ENCODE results near the gene MRPS18C.
"Not testable (repeated sequence)": the region's sequence is repeated elsewhere in the genome, so short reads cannot be mapped to it uniquely, and the experiment has no call there.

MRPS18C gene

DNA sequence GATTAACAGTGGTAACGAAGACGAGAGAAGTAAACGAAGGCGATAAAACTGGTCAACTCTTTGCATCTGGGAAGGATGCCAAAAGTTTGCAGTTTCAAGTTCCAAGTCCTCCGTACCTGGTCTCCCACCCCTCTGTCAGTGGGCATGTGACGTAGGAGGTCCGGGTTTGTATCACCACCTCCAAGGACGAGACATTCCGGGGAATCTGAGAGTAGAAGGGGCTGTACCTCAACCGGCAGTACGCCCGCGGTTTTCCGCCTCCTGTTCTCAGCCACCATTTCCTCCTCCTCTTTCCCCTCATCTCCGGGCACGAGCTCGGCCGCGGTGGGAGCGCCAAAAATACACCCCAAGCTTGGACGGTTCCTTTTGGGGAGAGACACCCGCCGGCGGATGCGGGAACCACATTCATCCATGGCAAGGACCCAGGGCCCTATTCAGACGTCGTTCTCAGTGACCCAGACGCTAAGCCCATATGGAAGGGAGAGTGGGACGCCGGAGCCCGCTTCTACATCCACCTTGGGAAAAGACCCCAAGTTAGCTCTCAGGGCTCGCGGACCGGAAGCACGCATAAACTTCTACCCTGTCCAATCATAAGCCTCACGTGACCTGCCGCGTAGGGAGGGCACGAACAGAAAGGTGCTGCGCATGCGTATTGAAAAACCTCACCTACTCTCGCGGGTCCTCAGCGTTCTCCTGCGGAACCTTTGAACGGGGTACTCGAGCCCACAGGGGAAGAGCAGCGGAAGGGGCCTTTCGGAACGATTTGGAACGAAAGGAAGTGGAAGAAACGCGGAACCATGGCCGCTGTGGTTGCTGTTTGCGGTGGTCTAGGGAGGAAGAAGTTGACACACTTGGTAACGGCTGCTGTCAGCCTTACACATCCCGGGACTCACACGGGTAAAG lies at the start of gene MRPS18C, which contains the start of gene HELQ:
MRPS18C (plus strand) TSS at position 778 of the 903 bp plus-strand sequence; CDS start at position 798, 20 bp downstream.
HELQ (minus strand) TSS at position 543 of the 903 bp plus-strand sequence; CDS start at position 413, 130 bp downstream.
- peak; percentile 98 for DNase-seq

DNA sequence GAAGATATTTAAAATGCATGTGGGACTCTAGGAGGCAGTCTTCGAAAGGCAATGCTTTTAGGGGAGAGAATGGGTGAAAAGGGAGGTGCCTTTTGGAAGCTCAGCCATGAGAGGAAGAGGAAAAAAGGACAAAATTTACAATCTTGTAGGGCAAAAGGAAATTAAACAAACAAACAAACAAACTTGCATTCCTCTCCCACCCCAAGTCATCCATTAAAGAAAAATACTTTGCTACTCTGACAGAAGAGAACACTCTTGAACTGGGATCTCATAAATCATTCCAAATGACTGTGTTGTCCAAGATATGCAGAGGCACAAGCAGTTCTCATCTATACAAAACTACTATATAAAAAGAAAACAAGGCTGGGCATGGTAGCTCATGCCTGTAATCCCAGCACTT lies 47.0 kb upstream of the MRPS18C start:
- no peak for DNase-seq

DNA sequence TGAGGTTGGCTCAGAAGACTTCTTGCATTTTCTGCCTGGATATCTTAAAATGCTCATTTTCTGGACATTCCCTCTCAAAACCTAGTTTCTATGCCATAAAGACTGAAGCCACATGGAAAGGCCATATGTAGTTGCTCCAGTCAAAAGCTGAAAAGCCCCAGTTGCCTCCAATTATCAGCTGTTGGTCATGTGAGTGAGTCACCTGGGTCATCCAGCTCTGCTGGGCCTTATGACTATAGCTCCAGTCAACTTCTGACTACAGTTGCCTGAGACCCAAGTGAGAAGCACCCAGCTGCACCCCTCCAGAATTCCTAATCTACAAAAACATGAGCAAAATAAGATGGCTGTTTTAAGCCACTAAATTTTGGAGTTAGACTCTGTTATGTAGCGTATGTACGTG lies 42.2 kb upstream of the MRPS18C start:
- DNase-seq, result no peak

GRCh38 chr4:83417566-83417965 lies 38.3 kb upstream of the MRPS18C start:
- DNase-seq, result no peak

- DNase-seq, result no peak
Measured at GRCh38 chr4:83418211-83418610, 37.6 kb upstream of the MRPS18C start.

DNA sequence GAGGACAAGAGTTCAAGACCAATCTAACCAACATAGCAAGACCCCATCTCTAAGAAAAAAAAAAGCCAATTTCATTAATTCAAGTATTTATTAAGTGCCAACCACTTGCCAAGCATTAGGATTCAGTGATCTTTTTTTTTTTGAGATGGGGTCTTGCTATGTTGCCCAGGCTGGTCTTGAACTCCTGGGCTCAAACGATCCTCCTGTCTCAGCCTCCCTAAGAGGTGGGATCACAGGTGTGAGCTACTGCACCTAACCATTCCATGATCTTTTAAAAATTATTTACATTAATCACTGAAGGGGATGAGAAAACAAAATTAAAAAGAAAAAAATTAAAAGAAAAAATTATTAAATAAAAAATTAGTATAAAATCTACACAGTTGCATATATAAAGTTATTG lies 24.7 kb upstream of the MRPS18C start:
- no peak for DNase-seq

DNA sequence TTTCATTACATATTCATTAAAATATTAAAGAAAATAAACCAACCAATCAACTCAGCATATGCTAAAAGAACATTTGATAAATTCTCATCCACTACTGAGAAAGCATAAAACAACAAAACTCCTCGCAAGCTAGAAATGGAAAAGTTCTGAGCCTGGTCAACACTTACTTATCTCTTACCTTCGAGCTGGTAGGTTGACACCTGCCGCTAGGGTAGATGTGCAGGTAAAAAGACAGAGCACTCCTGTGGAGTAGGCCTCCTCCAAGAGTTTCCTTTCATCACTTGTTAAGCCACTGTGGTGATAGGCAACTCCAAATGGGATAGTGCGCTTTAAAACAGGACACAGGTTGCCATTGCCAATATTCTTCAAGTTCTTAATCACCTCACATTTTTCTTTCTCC lies 19.2 kb upstream of the MRPS18C start:
- DNase-seq, result no peak

GRCh38 chr4:83438719-83439118 lies 17.1 kb upstream of the MRPS18C start:
- DNase-seq, result no peak

DNA sequence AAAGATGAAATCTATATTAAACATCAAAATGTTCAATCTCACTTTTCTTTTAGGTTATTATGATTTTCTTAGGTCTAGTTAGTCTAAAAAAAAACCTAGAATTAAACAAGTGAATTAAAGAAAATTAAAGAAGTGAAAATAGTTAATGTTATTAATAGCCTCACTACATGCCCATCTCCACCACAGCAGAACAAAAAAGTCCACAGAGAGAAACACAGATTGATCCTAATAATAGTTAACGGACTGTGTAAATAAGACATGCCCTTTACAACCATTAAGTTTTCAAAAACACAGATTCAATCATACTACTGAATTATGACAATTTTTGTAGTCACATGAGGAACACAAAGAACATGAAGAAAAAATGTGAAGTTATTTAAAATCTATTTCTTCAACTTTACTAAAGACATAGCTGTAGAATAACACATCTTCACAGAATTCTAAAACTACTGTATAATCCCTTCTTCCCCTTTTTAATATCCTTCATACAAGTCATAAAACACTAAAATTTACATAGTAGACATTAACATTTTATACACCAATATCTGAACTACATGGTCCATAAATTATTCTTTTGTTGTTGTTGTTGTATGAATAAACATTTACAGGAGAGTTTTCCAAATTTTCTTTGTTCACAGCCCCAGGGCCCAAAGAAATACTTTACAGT lies 15.6 kb upstream of the MRPS18C start:
- DNase-seq, result no peak

DNA sequence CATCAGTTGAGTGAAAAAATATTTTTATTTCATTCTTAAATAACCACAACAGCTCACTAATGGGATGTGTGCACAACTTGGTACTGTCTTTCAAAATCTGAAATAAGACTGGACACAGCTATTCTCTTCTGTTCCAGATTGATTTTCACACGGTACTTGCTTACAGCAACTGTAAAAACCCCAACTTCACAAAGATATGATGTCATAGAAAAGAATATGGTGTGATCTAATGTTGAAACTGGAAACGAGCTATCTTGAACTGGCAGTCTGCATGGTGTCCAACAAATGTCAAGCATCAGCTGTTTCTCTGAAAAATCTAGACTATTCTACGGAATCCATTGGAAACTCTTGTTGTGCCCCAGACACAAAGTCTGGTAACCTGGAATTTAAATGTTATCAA lies 15.0 kb upstream of the MRPS18C start:
- DNase-seq, result no peak

GRCh38 chr4:83449009-83449408 lies 6.8 kb upstream of the MRPS18C start:
- DNase-seq, result no peak

DNA sequence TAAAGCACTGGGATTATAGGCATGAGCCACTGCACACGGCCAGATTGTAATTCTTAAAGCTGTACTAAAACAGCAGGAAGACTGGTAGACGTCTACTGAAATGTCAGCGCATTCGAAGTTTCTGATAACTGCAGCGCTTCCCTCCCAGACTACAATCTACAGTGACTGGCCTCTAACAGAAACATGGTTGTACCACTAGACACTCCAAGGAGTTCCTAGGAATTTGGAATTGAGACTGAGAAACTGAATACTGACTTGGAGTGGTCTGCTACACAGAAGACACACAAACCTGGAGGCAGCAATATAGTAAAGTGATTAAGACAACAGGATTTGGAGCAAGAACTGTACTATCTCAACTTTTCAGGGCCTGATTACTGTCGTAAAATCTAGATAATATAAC lies 1.2 kb upstream of the MRPS18C start:
- DNase-seq, result no peak

- DNase-seq, result no peak
Measured at GRCh38 chr4:83456184-83456501, 285 bp downstream of the MRPS18C start.

DNA sequence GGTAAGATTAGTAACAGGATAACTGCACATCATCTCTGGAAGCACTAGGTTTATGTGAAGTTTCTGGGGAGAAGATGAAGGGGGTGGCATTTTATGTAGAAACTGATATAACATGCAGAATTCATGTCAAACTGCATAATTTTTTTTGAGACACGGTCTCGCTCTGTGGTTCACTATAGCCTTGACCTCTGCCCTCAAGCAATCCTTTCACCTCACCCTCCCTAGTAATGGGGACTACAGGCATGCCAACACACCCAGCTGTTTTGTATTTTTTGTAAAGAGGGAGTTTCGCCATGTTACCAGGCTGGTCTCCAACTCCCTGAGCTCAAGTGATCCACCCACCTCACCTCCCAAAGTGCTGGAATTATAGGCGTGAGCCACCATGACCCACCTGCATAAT lies 17.6 kb downstream of the MRPS18C start:
- no peak for DNase-seq

DNA sequence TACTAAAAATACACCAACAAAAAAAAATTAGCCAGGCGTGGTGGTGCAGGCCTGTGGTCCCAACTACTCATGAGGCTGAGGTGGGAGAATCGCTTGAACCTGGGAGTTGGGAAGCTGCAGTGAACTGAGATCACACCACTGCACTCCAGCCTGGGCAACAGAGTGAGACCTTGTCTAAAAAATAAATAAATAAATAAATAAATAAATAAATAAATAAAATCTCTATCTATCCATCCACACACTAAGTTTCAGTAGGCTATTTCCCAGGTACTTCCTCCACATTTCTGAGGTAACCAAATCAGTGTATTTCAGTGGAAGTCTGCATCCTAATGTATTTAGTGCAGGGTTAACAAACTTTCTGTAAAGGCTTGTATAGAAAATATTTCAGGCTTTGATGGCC lies 18.1 kb downstream of the MRPS18C start:
- DNase-seq, result no peak

- DNase-seq, result peak; percentile 79
Measured at GRCh38 chr4:83484500-83485461, 28.9 kb downstream of the MRPS18C start, which contains the start of gene ABRAXAS1. Gene ABRAXAS1 (minus strand): TSS chr4:83485100. CDS start chr4:83485072, 28 bp downstream.

GRCh38 chr4:83486457-83487129 lies 30.7 kb downstream of the MRPS18C start:
- no peak for DNase-seq

DNA sequence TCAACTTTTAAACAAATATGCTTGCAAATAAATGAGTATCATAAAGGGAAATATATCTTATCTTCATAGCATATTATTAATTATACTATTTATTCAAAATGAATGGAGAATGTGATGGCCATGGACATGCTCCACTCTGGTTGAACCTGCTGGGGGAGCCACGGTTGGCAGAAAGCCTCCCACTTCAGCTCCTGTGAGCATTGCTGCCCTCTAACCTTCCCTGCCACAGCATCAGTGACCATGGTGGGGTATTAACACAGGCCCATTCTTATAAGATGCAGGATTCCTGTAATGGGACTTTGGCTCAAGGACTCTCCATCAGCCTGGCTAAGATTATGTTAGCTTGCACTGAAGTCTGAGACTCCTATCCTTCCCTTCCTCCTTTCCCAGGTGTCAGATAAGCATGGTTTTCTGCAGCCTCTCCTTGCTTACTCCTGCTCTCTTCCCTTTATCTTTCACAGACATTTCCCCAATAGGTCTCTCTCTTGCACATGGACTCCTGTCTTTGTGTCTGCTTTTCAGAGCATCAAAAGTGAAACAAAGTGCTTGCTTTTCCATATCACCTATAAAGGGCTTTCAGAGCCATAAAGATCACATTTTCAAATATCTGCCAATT lies 34.0 kb downstream of the MRPS18C start:
- DNase-seq, result no peak

- DNase-seq, result peak; percentile 27
Measured at GRCh38 chr4:83490876-83491450, 35.1 kb downstream of the MRPS18C start.

DNA sequence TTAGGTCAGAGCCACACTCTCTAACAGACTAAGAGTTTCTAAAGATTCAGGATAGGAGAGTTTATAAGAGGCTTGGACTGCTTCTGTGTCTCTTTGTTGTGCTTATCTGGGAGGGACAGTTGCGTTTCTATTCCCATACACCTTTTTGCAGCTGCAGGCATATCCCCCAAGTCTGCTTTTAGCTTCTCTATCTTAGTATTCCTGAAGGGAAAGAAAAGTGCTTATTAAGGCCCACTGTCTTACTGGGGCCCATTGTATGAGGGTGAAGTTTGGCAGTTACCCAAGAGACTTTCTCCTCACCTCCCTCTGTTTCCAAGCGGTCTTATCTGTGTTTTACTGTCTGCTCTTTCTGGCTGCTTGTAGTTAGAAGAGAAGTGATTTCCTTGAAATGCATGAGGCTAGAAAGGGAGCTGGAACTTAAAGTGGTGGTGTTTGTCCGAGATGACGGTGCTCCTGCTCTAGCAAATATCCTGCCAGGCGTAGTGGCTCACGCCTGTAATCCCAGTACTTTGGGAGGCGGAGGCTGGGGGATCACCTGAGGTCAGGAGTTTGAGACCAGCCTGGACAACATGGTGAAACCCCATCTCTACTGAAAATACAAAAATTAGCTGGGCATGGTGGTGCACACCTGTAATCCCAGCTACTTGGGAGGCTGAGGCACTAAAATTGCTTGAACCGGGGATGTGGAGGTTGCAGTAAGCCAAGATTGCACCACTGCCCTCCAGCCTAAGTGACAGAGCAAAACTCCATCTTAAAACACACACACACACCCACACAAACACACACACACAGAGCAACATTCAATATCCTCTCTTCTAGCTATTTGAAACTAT lies 40.4 kb downstream of the MRPS18C start:
- not testable (repeated sequence) for DNase-seq

DNA sequence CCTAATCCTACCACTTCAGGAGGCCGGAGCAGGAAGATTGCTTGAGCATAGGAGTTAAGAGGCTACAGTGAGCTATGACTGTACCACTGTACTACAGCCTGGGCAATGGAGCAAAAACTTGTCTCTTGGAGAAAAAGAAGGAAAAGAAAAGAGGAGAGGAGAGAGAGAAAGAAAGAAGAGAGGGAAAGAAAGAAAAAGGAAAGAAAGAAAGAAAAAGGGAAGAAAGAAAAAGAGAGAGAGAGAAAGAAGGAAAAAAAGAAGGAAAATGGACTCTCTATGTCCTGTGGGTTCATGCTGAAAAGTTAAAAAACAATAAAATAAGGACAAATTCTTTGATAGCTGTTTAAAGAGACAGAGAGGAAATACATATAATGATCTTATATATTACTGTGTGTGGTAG lies 42.3 kb downstream of the MRPS18C start:
- no peak for DNase-seq

All from NCI-H1694 treated with DMSO at 0.1 percent for 48 hours (cell line).